ENCODE data around the gene INSR.
"Not testable (repeated sequence)": the region's sequence is repeated elsewhere in the genome, so short reads cannot be mapped to it uniquely, and the experiment has no call there.

Gene INSR

DNA sequence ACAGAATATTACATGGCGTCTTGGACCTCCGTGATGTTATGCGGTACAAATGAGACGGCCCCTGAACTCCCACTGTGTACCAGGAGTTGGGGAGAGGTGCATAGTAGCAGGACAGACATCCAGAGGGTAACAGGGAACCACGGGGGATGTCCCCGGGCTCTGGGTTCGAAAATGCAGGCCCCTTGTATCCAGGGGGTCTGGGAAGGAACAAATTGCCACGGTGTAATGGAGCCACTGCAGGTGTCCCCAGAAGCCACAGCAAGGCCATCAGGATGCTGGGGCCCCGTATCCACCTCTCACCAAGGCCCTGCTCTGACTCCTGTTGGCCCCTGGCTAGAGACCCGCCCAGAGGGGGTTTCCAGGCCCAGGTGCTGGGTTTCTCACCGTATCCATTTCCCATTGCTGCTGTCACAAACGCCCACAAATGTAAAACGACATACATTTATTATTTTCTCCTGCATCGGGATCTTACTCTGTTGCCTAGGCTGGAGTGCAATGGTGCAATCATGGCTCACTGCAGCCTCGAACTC lies 77.8 kb downstream of the INSR start:
- DNase-seq (ENCODE audit: low read depth), result no peak
- TF ChIP-seq, protein P1, sequence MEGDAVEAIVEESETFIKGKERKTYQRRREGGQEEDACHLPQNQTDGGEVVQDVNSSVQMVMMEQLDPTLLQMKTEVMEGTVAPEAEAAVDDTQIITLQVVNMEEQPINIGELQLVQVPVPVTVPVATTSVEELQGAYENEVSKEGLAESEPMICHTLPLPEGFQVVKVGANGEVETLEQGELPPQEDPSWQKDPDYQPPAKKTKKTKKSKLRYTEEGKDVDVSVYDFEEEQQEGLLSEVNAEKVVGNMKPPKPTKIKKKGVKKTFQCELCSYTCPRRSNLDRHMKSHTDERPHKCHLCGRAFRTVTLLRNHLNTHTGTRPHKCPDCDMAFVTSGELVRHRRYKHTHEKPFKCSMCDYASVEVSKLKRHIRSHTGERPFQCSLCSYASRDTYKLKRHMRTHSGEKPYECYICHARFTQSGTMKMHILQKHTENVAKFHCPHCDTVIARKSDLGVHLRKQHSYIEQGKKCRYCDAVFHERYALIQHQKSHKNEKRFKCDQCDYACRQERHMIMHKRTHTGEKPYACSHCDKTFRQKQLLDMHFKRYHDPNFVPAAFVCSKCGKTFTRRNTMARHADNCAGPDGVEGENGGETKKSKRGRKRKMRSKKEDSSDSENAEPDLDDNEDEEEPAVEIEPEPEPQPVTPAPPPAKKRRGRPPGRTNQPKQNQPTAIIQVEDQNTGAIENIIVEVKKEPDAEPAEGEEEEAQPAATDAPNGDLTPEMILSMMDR (IDR thresholded peaks at IDR 0.05; ENCODE audit: insufficient read depth, low read depth, low read length, missing control alignments), result no peak
- no peak overlapping the region for H3K4me3 ChIP-seq (ENCODE audit: low read length)

DNA sequence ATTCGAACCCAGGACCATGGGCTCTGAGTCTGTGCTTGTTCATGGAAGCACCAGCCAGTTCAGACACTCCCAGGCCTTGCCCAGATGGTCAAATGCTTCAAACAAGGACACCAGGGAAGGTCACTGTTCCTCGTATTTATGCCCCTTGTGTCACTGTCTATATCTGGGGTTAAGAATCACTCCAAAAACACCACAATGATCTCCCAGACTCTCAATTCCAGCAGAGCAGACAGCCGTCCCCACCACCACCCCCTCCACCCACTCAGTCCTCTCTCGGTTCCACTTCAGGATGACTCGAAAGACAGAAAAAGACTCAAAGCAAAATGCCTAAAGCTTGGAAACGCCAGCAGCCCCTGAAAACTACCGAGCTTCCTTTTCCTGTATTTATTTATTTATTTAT lies 79.0 kb downstream of the INSR start:
- no peak for DNase-seq (ENCODE audit: low read depth)
- TF ChIP-seq, protein P1 (IDR thresholded peaks at IDR 0.05; ENCODE audit: insufficient read depth, low read depth, low read length, missing control alignments), result no peak
- H3K4me3 ChIP-seq (ENCODE audit: low read length), result no peak overlapping the region

DNA sequence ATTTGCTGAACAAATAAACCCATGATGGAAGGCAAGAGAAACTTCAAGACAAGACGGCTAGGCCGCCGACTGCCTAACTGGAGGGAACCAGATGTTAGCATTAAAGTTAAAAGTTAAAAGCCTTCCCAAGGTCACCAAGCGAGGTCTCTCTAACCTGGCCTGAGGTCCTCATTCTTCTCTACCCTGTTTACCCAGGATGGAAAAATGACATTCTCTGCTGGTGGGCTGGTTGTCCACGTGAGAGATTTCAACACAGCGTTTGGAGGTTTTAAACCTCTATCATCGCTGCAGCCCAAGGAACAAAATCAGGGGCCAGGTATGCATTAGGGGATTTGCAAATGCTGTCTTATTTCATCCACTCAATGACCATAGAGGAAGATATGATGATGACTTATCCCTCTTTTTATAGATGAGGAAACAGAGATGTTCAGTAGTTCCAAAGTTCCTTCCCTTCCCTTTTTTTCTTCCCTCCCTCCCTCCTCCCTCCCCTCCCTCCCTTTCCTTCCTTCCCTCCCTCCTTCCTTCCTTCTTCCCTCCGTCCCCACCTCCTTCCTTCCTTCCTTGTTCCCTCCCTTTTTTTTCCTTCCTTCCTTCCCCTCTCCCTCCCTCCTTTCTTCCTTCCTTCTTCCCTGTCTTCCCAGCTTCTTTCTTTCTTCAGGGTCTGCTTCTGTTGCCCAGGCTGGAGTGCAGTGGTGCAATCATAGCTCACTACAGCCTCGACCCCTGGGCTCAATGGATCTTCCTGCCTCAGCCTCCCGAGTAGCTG lies 79.7 kb downstream of the INSR start:
- H3K4me3 ChIP-seq (ENCODE audit: low read length), result no peak overlapping the region
- DNase-seq (ENCODE audit: low read depth), result no peak
- TF ChIP-seq, protein P1 (IDR thresholded peaks at IDR 0.05; ENCODE audit: insufficient read depth, low read depth, low read length, missing control alignments), result no peak

DNA sequence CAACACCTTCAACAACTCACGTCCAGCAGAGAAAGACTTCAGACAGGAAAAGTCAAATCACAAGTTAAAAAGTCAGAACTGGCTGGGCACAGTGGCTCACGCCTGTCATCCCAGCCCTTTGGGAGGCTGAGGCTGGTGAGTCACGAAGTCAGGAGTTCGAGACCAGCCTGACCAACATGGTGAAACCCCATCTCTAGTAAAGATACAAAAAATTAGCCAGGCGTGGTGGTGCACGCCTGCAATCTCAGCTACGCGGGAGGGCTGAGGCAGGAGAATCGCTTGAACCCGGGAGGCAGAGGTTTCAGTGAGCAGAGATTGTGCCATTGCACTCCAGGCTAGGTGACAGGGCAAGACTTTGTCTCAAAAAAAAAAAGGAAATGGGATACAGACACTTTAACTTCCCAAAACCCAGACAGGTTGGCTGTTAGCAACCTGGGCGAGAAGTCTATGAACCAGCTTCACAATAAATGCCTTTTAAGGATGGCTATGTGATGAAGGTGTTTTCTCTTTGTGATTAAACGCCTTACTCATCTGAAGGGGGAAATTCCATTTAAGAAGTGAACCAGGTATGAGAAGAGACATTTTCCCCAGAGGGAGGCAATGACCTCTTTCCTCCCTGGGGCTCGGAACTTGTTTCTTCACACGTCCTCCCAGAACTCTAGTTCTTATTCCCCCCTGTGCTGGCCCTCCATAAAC lies 80.4 kb downstream of the INSR start:
- TF ChIP-seq, protein P1 (IDR thresholded peaks at IDR 0.05; ENCODE audit: insufficient read depth, low read depth, low read length, missing control alignments), result no peak
- DNase-seq (ENCODE audit: low read depth), result no peak
- no peak overlapping the region for H3K4me3 ChIP-seq (ENCODE audit: low read length)

DNA sequence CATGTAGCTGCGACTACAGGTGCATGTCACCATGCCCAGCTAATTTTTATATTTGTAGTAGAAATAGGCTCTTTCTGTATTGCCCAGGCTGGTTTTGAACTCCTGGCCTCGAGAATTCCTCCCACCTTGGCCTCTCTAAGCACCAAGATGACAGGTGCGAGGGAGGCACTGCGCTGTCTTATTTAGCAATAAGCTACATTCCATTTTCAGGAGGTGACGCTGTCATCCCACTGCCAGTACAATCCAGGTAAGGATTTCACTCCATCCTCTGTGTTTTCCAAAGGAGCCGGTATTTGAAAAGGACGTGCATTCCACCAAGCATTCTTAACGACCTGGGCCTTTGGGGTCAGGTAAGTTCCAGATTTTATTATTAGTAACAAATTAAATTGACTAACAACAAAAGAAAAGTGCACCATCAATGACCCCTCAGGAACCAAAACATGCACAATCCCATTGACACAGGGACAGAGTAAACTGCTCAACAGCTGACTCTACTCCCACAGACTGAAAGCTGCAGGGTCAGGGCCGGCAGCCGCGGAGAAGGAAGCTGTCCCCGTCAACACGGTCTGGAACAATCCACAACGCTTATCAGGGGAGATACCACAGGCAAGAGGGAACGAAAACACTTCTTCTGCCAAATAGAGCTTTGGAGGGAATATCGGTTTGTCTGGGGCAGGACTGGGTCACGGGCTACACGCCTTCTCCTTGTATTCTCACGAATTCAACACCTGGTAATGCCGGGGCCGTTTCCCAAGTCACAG lies 82.8 kb downstream of the INSR start:
- no peak overlapping the region for H3K4me3 ChIP-seq (ENCODE audit: low read length)
- TF ChIP-seq, protein P1 (IDR thresholded peaks at IDR 0.05; ENCODE audit: insufficient read depth, low read depth, low read length, missing control alignments), result no peak
- no peak for DNase-seq (ENCODE audit: low read depth)

DNA sequence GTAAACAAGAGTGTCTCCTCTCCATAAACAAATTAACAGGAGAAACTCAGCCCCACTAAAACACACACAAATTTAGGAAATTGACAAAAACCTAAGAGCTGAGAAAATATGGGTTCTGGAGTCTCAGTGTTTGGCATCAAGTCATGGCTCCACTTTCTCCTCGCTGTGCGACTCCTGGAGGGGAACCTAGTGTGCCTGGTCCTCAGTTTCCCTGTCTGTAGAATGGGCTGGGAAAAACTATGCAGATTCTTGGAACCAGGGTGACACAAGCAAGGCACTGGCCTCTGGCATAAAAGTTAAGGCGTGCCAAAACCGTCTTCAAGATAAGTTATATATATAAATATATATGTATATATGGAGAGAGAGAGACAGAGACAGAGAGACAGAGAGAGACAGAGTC lies 83.9 kb downstream of the INSR start:
- H3K4me3 ChIP-seq (ENCODE audit: low read length), result no peak overlapping the region
- TF ChIP-seq, protein P1 (IDR thresholded peaks at IDR 0.05; ENCODE audit: insufficient read depth, low read depth, low read length, missing control alignments), result no peak
- DNase-seq (ENCODE audit: low read depth), result no peak

DNA sequence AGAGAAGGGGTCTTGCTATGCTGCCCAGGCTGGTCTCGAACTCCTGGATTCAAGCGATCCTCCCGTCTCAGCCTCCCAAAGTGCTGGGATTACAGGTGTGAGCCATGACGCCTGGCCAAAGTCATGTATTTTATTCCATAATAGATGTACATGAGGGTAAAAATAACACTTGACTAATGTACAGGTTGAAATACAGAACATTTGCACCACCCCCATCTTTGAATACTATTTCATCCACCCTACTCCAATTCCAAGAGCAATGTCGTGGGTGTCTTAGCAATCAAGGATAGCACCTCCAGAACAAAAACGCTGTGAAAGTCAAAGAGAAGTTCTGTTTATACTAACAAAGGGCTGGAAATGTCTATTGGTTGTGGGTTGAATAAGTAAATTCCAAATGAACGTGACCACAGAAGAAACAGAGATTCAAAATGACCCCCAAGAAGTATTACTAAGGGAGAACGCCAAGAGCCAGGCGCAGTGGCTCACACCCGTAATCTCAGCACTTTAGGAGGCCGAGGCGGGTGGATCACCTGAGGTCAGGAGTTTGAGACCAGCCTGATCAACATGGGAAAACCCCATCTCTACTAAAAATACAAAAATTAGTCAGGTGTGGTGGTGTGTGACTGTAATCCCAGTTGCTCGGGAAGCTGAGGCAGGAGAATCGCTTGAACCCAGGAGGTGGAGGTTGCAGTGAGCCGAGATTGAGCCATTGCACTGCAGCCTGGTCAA lies 84.5 kb downstream of the INSR start:
- H3K4me3 ChIP-seq (ENCODE audit: low read length); DNase-seq (ENCODE audit: low read depth): not testable (repeated sequence)

DNA sequence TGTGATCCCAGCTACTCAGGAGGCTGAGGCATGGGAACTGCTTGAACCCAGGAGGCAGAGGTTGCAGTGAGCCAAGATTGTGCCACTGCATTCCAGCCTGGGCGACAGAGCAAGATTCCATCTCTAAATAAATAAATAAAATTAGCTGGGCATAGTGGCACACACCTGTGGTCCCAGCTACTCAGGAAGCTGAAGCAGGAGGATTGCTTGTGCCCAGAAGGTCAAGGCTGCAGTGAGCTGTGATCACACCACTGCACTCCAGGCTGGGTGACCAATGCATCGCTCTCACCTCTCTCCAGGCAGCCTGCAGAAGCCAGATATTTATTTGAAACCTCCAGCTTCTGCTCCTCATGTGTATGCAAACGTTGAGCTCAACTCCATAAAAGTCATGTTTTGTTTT lies 85.2 kb downstream of the INSR start:
- not testable (repeated sequence) for H3K4me3 ChIP-seq (ENCODE audit: low read length); DNase-seq (ENCODE audit: low read depth)

All from epithelial cell of esophagus (primary cell).